WTC11 (cell line): ENCODE measurements around the gene LBX1.

ENCODE experiments used
- NR2C2 ChIP-seq: sonication (generic); formaldehyde crosslinking; IDR thresholded peaks from 2 replicates; pipeline ENCODE4 v1.8.0; 2022; ENCODE audit warnings: mild to moderate bottlenecking, missing genetic modification reagents
- TF ChIP-seq, protein P1 (sequence below): fragments of 200-600 bp; IDR thresholded peaks from 2 replicates; pipeline ENCODE4 v1.8.0; 2022; ENCODE audit warnings: antibody characterized with exemption
- TF ChIP-seq, protein P2 (sequence below): sonication (generic); formaldehyde crosslinking; IDR thresholded peaks from 2 replicates; pipeline ENCODE4 v1.8.1; 2022; ENCODE audit warnings: low read depth, missing genetic modification reagents, borderline replicate concordance

DNA sequence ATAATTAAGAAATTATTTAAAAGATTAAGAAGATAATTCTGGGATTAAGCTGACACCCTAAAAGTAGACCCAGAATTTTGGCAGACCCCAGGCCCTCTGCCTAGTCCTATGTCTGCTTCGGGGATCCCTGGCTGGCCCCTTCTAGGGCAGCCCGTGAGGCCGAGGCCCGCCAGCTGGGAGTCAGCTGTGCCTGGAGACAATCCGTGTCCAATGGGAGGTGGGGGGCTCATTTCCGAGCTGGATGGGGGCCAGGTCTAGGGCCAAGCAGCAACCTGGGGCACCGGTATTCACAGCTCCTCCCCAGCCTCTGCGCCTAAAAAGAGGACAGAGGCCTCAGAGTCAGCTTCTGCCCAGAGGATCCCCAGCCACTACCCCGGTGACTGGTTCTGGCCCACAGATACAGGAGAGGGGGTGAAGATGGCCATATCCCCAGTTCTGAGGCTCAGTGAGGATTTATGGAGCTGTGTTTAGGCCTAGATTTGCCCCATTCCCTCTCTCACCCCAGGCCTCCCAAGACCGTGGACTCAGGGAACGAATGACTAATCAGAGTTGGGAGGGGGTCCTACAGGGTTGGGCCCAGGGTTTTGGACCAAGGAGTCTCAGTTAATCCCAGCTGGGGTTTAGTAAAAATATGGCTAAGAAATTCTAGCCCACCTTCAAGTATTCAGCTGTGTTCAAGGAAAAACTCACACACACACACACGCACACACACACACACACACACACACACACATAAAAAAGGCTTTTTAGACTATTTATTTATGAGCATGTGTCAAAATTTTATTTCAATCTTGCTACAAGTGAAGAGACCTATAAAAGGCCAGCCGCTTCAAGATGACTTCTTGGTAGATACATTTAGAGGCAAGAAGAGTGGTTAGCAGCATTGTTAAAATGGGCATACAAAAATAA is 37.4 kb upstream of the LBX1 start:
- TF ChIP-seq NR2C2 (CRISPR knock-in tag) = no peak
- TF ChIP-seq, protein P1, sequence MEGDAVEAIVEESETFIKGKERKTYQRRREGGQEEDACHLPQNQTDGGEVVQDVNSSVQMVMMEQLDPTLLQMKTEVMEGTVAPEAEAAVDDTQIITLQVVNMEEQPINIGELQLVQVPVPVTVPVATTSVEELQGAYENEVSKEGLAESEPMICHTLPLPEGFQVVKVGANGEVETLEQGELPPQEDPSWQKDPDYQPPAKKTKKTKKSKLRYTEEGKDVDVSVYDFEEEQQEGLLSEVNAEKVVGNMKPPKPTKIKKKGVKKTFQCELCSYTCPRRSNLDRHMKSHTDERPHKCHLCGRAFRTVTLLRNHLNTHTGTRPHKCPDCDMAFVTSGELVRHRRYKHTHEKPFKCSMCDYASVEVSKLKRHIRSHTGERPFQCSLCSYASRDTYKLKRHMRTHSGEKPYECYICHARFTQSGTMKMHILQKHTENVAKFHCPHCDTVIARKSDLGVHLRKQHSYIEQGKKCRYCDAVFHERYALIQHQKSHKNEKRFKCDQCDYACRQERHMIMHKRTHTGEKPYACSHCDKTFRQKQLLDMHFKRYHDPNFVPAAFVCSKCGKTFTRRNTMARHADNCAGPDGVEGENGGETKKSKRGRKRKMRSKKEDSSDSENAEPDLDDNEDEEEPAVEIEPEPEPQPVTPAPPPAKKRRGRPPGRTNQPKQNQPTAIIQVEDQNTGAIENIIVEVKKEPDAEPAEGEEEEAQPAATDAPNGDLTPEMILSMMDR = no peak
- TF ChIP-seq, protein P2, sequence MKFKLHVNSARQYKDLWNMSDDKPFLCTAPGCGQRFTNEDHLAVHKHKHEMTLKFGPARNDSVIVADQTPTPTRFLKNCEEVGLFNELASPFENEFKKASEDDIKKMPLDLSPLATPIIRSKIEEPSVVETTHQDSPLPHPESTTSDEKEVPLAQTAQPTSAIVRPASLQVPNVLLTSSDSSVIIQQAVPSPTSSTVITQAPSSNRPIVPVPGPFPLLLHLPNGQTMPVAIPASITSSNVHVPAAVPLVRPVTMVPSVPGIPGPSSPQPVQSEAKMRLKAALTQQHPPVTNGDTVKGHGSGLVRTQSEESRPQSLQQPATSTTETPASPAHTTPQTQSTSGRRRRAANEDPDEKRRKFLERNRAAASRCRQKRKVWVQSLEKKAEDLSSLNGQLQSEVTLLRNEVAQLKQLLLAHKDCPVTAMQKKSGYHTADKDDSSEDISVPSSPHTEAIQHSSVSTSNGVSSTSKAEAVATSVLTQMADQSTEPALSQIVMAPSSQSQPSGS (CRISPR knock-in tag) = no peak
